SK-N-SH treated with all-trans-retinoic acid at 6 μM for 48 hours (cell line): ENCODE results near the gene TMEM11.

Experiments used
- ATAC-seq: fragments of 200-7000 bp; cut with Tn5 transposase; 3 replicates; pipeline ENCODE4 v1.9.1; 2020; ENCODE audit warnings: mild to moderate bottlenecking, moderate library complexity
- ARNTL ChIP-seq: fragments of 450-650 bp; formaldehyde crosslinking; IDR thresholded peaks from 2 replicates; pipeline ENCODE4 v1.5.0; 2020; ENCODE audit warnings: low read depth, mild to moderate bottlenecking, moderate library complexity, borderline replicate concordance
- CSDC2 ChIP-seq: fragments of 250-450 bp; sonication (Bioruptor Pico); IDR thresholded peaks from 2 replicates; pipeline ENCODE4 v1.5.0; 2020; ENCODE audit warnings: mild to moderate bottlenecking, moderate library complexity
- GLIS3 ChIP-seq: fragments of 250-450 bp; sonication (Bioruptor Pico); IDR thresholded peaks from 2 replicates; pipeline ENCODE4 v1.5.0; 2020; ENCODE audit warnings: mild to moderate bottlenecking, moderate library complexity
- ISL1 ChIP-seq: fragments of 250-450 bp; sonication (Bioruptor Pico); IDR thresholded peaks from 2 replicates; pipeline ENCODE4 v2.1.2; 2022; ENCODE audit warnings: mild to moderate bottlenecking, moderate library complexity
- PPARA ChIP-seq: fragments of 250-450 bp; sonication (Bioruptor Pico); IDR thresholded peaks from 2 replicates; pipeline ENCODE4 v1.5.0; 2020; ENCODE audit warnings: mild to moderate bottlenecking, borderline replicate concordance
- RARB ChIP-seq: fragments of 250-450 bp; sonication (Bioruptor Pico); IDR thresholded peaks from 2 replicates; pipeline ENCODE4 v1.8.0; 2021; ENCODE audit warnings: mild to moderate bottlenecking, moderate library complexity
- SNAI2 ChIP-seq: fragments of 250-450 bp; sonication (Bioruptor Pico); IDR thresholded peaks from 2 replicates; pipeline ENCODE4 v1.5.0; 2020; ENCODE audit warnings: mild to moderate bottlenecking, moderate library complexity
- TCF4 ChIP-seq: fragments of 250-450 bp; sonication (Bioruptor Pico); IDR thresholded peaks from 2 replicates; pipeline ENCODE4 v1.8.0; 2021; ENCODE audit warnings: mild to moderate bottlenecking, moderate library complexity, borderline replicate concordance
- TSHZ2 ChIP-seq: fragments of 250-450 bp; sonication (Bioruptor Pico); IDR thresholded peaks from 2 replicates; pipeline ENCODE4 v1.5.0; 2020; ENCODE audit warnings: mild to moderate bottlenecking, moderate library complexity
- ZC3H10 ChIP-seq: fragments of 250-450 bp; sonication (Bioruptor Pico); IDR thresholded peaks from 2 replicates; pipeline ENCODE4 v1.5.1; 2021; ENCODE audit warnings: mild to moderate bottlenecking, moderate library complexity
- ZFP3 ChIP-seq: fragments of 250-450 bp; sonication (Bioruptor Pico); IDR thresholded peaks from 2 replicates; pipeline ENCODE4 v1.5.0; 2020; ENCODE audit warnings: mild to moderate bottlenecking, moderate library complexity
- ZFP30 ChIP-seq: fragments of 450-650 bp; formaldehyde crosslinking; IDR thresholded peaks from 2 replicates; pipeline ENCODE4 v1.5.0; 2022; ENCODE audit warnings: mild to moderate bottlenecking, moderate library complexity
- ZNF565 ChIP-seq: fragments of 450-650 bp; formaldehyde crosslinking; conservative IDR thresholded peaks from 2 replicates; pipeline ENCODE4 v1.5.0; 2020; ENCODE audit warnings: low read depth, mild to moderate bottlenecking, moderate library complexity
- ZNF70 ChIP-seq: fragments of 450-650 bp; formaldehyde crosslinking; IDR thresholded peaks from 2 replicates; pipeline ENCODE4 v1.5.0; 2020; ENCODE audit warnings: mild to moderate bottlenecking, moderate library complexity
- ZNF8 ChIP-seq: fragments of 450-650 bp; formaldehyde crosslinking; IDR thresholded peaks from 2 replicates; pipeline ENCODE4 v1.5.0; 2020; ENCODE audit warnings: mild to moderate bottlenecking, moderate library complexity
- TF ChIP-seq, protein P1 (sequence below): fragments of 250-450 bp; sonication (Bioruptor Pico); IDR thresholded peaks from 2 replicates; pipeline ENCODE4 v1.5.1; 2020; ENCODE audit warnings: low read depth, mild to moderate bottlenecking, moderate library complexity
- TF ChIP-seq, protein P2 (sequence below): fragments of 250-450 bp; sonication (Bioruptor Pico); IDR thresholded peaks from 2 replicates; pipeline ENCODE4 v1.8.0; 2021; ENCODE audit warnings: low read depth, mild to moderate bottlenecking, moderate library complexity, borderline replicate concordance
- TF ChIP-seq, protein P3 (sequence below): fragments of 250-450 bp; sonication (Bioruptor Pico); IDR thresholded peaks from 2 replicates; pipeline ENCODE4 v1.8.0; 2020; ENCODE audit warnings: mild to moderate bottlenecking, moderate library complexity, borderline replicate concordance
- TF ChIP-seq, protein P4 (sequence below): fragments of 250-450 bp; sonication (Bioruptor Pico); IDR thresholded peaks from 2 replicates; pipeline ENCODE4 v1.5.1; 2021; ENCODE audit warnings: mild to moderate bottlenecking, moderate library complexity

The TMEM11 gene, protein sequence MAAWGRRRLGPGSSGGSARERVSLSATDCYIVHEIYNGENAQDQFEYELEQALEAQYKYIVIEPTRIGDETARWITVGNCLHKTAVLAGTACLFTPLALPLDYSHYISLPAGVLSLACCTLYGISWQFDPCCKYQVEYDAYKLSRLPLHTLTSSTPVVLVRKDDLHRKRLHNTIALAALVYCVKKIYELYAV

GRCh38 chr17:21214015-21214776 is at the start of gene TMEM11:
TSS of gene TMEM11 (minus strand) at chr17:21214161. CDS start at chr17:21214152, 9 bp downstream.
- TF ChIP-seq GLIS3 (CRISPR knock-in tag) (no peak), SNAI2 (CRISPR knock-in tag) (peak; percentile 53; the same call in 1 of the 2 replicates), TCF4 (CRISPR knock-in tag) (no peak), ZC3H10 (CRISPR knock-in tag) (no peak), TSHZ2 (peak; percentile 93), ZFP3 (CRISPR knock-in tag) (0 out of 2 replicates have a peak, but pooled peaks have one; percentile 58), ISL1 (no peak), CSDC2 (CRISPR knock-in tag) (peak; percentile 77; the same call in 1 of the 2 replicates), ZNF8 (CRISPR knock-in tag) (no peak), PPARA (CRISPR knock-in tag) (no peak), ARNTL (no peak), ZFP30 (no peak), ZNF565 (CRISPR knock-in tag) (no peak; the same call in 1 of the 2 replicates), RARB (no peak), ZNF70 (CRISPR knock-in tag) (no peak)
- TF ChIP-seq, protein P1, sequence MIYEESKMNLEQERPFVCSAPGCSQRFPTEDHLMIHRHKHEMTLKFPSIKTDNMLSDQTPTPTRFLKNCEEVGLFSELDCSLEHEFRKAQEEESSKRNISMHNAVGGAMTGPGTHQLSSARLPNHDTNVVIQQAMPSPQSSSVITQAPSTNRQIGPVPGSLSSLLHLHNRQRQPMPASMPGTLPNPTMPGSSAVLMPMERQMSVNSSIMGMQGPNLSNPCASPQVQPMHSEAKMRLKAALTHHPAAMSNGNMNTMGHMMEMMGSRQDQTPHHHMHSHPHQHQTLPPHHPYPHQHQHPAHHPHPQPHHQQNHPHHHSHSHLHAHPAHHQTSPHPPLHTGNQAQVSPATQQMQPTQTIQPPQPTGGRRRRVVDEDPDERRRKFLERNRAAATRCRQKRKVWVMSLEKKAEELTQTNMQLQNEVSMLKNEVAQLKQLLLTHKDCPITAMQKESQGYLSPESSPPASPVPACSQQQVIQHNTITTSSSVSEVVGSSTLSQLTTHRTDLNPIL (CRISPR knock-in tag) = no peak
- TF ChIP-seq, protein P2, sequence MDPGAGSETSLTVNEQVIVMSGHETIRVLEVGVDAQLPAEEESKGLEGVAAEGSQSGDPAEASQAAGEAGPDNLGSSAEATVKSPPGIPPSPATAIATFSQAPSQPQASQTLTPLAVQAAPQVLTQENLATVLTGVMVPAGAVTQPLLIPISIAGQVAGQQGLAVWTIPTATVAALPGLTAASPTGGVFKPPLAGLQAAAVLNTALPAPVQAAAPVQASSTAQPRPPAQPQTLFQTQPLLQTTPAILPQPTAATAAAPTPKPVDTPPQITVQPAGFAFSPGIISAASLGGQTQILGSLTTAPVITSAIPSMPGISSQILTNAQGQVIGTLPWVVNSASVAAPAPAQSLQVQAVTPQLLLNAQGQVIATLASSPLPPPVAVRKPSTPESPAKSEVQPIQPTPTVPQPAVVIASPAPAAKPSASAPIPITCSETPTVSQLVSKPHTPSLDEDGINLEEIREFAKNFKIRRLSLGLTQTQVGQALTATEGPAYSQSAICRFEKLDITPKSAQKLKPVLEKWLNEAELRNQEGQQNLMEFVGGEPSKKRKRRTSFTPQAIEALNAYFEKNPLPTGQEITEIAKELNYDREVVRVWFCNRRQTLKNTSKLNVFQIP = no peak
- TF ChIP-seq, protein P3, sequence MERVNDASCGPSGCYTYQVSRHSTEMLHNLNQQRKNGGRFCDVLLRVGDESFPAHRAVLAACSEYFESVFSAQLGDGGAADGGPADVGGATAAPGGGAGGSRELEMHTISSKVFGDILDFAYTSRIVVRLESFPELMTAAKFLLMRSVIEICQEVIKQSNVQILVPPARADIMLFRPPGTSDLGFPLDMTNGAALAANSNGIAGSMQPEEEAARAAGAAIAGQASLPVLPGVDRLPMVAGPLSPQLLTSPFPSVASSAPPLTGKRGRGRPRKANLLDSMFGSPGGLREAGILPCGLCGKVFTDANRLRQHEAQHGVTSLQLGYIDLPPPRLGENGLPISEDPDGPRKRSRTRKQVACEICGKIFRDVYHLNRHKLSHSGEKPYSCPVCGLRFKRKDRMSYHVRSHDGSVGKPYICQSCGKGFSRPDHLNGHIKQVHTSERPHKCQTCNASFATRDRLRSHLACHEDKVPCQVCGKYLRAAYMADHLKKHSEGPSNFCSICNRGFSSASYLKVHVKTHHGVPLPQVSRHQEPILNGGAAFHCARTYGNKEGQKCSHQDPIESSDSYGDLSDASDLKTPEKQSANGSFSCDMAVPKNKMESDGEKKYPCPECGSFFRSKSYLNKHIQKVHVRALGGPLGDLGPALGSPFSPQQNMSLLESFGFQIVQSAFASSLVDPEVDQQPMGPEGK (CRISPR knock-in tag) = no peak
- TF ChIP-seq, protein P4, sequence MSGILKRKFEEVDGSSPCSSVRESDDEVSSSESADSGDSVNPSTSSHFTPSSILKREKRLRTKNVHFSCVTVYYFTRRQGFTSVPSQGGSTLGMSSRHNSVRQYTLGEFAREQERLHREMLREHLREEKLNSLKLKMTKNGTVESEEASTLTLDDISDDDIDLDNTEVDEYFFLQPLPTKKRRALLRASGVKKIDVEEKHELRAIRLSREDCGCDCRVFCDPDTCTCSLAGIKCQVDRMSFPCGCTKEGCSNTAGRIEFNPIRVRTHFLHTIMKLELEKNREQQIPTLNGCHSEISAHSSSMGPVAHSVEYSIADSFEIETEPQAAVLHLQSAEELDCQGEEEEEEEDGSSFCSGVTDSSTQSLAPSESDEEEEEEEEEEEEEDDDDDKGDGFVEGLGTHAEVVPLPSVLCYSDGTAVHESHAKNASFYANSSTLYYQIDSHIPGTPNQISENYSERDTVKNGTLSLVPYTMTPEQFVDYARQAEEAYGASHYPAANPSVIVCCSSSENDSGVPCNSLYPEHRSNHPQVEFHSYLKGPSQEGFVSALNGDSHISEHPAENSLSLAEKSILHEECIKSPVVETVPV (CRISPR knock-in tag) = no peak
- TF ChIP-seq, all 23 proteins: peak for 4
- ATAC-seq = peak; percentile 95

DNA sequence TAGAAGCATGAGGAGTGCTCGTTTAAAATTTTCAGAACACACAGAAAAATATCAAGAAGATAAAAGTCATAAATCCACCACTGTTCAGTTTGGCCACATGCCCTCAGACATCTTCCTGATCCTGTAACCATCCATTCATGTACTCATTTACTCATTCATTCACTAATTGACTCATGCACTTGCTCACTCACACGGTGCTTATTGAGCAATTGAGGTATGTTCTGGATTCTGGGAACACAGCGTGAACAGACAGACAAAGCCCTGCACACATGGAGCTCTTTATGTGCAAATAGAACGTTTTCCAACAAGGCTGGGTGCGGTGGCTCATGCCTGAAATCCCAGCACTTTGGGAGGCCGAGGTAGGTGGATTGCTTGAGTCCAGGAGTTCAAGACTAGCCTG is 49.4 kb upstream of the TMEM11 start:
- ATAC-seq = no peak
- no peak for TF ChIP-seq CSDC2 (CRISPR knock-in tag)
- TF ChIP-seq, protein P4 (CRISPR knock-in tag) = no peak
- no peak for TF ChIP-seq GLIS3 (CRISPR knock-in tag)
- TF ChIP-seq ISL1 = no peak
- TF ChIP-seq ARNTL = no peak
- TF ChIP-seq, protein P3 (CRISPR knock-in tag) = no peak
- TF ChIP-seq ZNF70 (CRISPR knock-in tag) = no peak
- TF ChIP-seq TSHZ2 = no peak
- TF ChIP-seq, protein P1 (CRISPR knock-in tag) = no peak
- no peak for TF ChIP-seq ZNF565 (CRISPR knock-in tag)
